NCI-H524 treated with DMSO at 0.1 percent for 48 hours (cell line): Measurements from ENCODE around the gene ZSWIM5.
"Not testable (repeated sequence)": the region's sequence is repeated elsewhere in the genome, so short reads cannot be mapped to it uniquely, and the experiment has no call there.

ENCODE experiments used
- DNase-seq: peaks from one replicate; lab custom pipeline; 2025; lab: John Stamatoyannopoulos, UW

ZSWIM5 gene

GRCh38 chr1:45205910-45206721, at the start of gene ZSWIM5:
Gene ZSWIM5, minus strand, starts transcription at chr1:45206605. Its CDS starts 255 bp downstream, at chr1:45206350.
- DNase-seq = no peak

- no peak for DNase-seq
Observed at GRCh38 chr1:45254490-45254889, 48.1 kb upstream of the ZSWIM5 start.

- no peak for DNase-seq
Observed at GRCh38 chr1:45250544-45250943, 44.1 kb upstream of the ZSWIM5 start.

- not testable (repeated sequence) for DNase-seq
Observed at GRCh38 chr1:45248004-45248403, 41.6 kb upstream of the ZSWIM5 start.

GRCh38 chr1:45246760-45247159, 40.4 kb upstream of the ZSWIM5 start:
- no peak for DNase-seq

- DNase-seq = not testable (repeated sequence)
Observed at GRCh38 chr1:45246359-45246758, 40.0 kb upstream of the ZSWIM5 start.

- no peak for DNase-seq
Observed at GRCh38 chr1:45244660-45245059, 38.3 kb upstream of the ZSWIM5 start.

- no peak for DNase-seq
Observed at GRCh38 chr1:45243476-45244343, 37.3 kb upstream of the ZSWIM5 start.

- DNase-seq = no peak
Observed at GRCh38 chr1:45238846-45239245, 32.4 kb upstream of the ZSWIM5 start.

- no peak for DNase-seq
Observed at GRCh38 chr1:45236136-45236535, 29.7 kb upstream of the ZSWIM5 start.

- DNase-seq = no peak
Observed at GRCh38 chr1:45230537-45230936, 24.1 kb upstream of the ZSWIM5 start.

- DNase-seq = no peak
Observed at GRCh38 chr1:45225598-45225997, 19.2 kb upstream of the ZSWIM5 start.

GRCh38 chr1:45223710-45224109, 17.3 kb upstream of the ZSWIM5 start:
- not testable (repeated sequence) for DNase-seq

GRCh38 chr1:45221716-45222115, 15.3 kb upstream of the ZSWIM5 start:
- no peak for DNase-seq

- no peak for DNase-seq
Observed at GRCh38 chr1:45216861-45217260, 10.5 kb upstream of the ZSWIM5 start.

GRCh38 chr1:45216200-45216541, 9.8 kb upstream of the ZSWIM5 start:
- DNase-seq = no peak

- no peak for DNase-seq
Observed at GRCh38 chr1:45215485-45216199, 9.2 kb upstream of the ZSWIM5 start.

- DNase-seq = no peak
Observed at GRCh38 chr1:45213892-45214291, 7.5 kb upstream of the ZSWIM5 start.

GRCh38 chr1:45211076-45211475, 4.7 kb upstream of the ZSWIM5 start:
- no peak for DNase-seq

GRCh38 chr1:45206808-45207623, 611 bp upstream of the ZSWIM5 start:
- DNase-seq = no peak
